22Rv1 (cell line): ENCODE results near the gene EYA2.

Experiments
- H3K27ac ChIP-seq: fragments of 450-650 bp; 2 replicates; pipeline ENCODE4 v1.5.1; 2017
- ZFX ChIP-seq: fragments of 450-650 bp; IDR thresholded peaks from 2 replicates; pipeline ENCODE4 v1.6.1; 2017; ENCODE audit warnings: antibody characterized with exemption, borderline replicate concordance
- TF ChIP-seq, protein P1 (sequence below): fragments of 450-650 bp; IDR thresholded peaks from 2 replicates; pipeline ENCODE4 v1.5.1; 2017; ENCODE audit warnings: mild to moderate bottlenecking

EYA2 gene

DNA sequence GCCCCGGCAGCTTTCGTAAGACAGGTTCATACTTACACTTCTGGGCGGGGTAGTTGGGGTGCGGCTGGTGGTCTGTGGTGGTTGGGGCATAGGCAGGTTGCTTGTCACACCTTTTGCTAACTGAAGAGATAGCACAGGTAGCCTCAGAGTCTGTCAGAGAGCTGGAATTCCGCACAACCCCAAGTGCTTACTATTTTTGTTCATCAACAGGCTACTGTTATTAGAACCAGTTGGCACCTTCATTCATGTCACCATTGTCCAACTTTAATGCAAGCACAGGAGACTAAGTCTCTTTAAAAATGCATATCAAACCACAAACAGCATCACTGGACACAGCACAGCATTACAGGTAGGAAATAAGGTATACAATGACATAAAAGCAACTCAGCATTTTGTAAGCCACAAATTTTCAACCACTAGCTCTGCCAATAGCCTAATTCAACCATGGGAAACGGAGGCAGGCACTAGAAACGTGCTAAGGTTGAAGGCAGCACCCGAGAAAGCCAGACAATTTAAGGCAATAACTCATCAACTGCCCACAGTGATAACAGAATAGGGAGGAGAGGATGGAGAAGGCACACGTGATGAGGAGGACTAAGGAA, 318.1 kb downstream of the EYA2 start:
- no peak overlapping the region for H3K27ac ChIP-seq
- TF ChIP-seq, protein P1, sequence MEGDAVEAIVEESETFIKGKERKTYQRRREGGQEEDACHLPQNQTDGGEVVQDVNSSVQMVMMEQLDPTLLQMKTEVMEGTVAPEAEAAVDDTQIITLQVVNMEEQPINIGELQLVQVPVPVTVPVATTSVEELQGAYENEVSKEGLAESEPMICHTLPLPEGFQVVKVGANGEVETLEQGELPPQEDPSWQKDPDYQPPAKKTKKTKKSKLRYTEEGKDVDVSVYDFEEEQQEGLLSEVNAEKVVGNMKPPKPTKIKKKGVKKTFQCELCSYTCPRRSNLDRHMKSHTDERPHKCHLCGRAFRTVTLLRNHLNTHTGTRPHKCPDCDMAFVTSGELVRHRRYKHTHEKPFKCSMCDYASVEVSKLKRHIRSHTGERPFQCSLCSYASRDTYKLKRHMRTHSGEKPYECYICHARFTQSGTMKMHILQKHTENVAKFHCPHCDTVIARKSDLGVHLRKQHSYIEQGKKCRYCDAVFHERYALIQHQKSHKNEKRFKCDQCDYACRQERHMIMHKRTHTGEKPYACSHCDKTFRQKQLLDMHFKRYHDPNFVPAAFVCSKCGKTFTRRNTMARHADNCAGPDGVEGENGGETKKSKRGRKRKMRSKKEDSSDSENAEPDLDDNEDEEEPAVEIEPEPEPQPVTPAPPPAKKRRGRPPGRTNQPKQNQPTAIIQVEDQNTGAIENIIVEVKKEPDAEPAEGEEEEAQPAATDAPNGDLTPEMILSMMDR, result no peak
- TF ChIP-seq ZFX, result no peak

DNA sequence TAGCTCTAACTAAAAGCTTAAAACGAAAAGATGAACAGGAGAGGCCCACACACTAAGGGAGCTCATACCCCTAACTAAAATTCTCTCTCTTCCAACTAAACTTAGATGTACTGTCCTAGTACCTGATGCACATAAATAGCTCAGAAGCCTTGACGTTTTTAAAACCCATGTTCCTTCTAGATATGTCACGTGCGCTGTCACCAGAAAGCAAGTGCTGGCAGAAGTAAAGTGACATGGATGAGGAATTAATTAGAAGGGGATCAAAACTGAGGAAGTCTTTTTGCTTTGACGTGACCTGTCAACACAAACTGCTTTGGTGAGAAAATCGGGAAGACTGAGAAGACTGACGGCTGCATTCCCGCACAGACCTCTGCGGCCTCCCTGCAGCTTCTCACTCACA, 319.3 kb downstream of the EYA2 start:
- H3K27ac ChIP-seq, result no peak overlapping the region
- no peak for TF ChIP-seq ZFX
- TF ChIP-seq, protein P1, result no peak

DNA sequence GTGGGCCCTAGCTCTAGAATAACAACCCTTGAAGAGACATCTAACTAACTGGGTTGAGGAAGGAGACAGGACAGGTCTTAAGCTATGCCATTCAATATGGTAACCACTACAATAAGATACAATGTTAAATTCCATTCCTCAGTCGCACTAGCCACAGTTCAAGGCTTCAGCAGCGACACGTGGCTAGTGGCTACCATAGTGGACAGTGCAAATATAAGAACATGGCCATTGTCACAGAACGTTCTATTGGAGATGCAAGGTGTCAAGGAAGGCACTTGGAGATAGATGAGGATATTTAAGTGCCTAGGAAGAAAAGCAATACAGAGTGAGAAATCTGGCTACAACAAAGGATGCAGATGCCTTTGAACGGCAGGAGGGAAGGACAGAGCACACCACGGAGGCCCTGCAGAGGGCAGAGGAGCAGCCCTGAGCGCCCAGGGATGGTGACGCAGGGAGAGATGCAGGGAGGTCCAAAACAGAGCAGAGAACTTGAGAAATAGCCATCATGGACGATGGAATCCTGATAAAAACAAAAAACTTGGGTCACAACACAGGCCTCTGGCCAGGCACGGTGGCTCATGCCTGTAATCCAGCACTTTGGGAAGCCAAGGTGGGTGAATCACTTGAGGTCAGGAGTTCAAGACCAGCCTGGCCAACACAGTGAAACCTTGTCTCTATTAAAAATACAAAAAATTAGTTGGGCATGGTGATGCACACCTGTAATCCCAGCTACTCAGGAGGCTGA, 321.2 kb downstream of the EYA2 start:
- no peak overlapping the region for H3K27ac ChIP-seq
- TF ChIP-seq, protein P1, result no peak
- TF ChIP-seq ZFX, result no peak

DNA sequence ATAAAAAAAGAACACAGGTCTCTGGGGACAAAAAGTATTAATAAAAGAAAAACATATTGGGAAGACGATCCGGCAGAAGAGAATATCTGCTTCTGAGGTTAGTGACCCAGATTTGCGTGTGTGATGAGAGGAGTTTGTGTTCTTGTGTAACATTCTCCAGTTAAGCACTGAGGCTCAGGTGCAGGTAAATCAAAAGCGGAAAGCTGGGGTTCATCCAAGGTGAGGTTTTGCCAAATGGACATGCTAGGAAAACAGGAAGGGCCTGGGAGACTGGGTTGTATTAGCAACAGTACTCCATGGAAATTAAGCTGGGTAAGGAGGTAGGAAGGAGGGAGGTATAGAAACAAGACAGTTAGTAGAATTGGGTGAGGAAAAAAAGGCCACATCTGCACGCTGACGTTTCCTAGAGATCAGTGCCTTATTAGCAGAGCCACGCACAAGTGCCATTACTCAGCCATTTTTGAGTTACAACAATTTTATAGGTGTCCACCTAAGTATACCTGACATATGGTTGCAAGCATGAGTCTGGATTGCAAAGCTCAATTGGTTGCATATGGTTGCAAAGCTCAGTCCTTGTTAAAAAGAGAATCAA, 322.3 kb downstream of the EYA2 start:
- TF ChIP-seq, protein P1, result no peak
- no peak for TF ChIP-seq ZFX
- no peak overlapping the region for H3K27ac ChIP-seq

DNA sequence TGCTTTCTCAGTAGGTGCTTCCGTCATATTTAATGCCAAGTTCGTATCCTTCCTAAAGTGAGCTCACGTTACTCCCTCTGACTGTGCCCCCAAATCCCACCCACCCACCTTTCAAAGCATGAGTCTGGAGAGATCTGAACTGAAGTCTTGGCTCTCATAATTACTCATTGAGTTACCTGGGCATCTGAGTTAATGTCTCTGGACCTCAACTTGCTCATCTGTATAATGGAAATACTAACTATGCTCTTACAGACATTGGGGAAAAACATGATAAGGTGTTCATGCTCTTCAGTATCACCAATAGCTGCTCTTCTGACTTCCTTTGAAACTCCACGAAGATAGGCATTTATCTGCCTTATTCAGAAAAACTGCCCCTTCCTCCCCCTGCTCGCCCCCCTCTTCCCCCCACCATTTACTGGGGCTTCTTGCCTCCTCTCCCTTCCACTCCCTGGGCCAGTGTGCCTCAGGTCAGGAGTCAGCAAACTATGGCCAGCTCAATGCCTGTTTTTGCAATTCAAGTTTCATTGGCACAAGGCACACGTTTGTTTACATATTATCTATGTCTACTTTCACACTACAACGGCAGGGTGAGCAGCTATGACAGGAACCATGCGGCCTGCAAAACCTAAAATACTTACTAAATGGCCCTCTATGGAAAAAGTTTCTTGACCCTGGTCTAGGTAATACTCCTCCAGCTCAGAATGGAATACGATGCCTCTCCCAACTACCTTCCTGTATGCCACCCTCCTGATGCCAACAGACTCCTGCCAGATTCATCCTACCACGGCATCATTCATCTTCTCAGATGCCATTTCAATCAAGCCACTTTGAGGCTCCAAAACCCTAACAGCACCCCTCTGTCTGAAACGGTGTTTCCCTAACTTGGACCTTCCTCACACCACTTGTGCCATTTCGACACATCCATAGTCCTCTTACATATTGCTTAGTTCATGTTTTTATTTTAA, 323.1 kb downstream of the EYA2 start:
- no peak overlapping the region for H3K27ac ChIP-seq
- TF ChIP-seq, protein P1, result no peak
- TF ChIP-seq ZFX, result no peak

DNA sequence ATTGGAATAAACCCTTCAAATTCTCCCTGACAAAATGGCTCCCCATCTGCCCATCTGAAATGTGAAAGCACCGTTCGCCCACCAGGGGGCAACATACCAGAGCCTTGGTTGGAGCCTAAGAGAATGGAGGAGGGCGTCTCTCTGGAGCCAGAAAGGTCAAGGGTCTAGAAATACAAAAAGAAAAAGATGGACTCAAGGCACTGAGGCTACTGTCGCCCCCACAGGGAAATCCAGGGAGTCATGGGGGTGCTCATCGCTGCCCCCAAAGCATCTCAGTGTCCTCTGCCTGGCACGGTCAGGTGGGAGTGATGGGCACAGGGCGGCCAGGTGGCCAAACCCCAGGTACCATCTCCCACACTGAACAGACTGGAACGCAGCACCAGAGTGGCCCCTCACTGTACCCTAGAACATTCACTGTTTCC, 325.5 kb downstream of the EYA2 start:
- no peak overlapping the region for H3K27ac ChIP-seq
- TF ChIP-seq, protein P1, result peak; percentile 86
- TF ChIP-seq ZFX, result no peak
